Measurements from ENCODE around the gene AKR1C3. TPM values are rescaled to one million over a fixed set of nuclear protein-coding genes. Genes with fewer than 3 reads are reported as not detected.

The AKR1C3 gene
- total RNA-seq, 1 experiment from 2014 or later: 3.0 TPM

DNA sequence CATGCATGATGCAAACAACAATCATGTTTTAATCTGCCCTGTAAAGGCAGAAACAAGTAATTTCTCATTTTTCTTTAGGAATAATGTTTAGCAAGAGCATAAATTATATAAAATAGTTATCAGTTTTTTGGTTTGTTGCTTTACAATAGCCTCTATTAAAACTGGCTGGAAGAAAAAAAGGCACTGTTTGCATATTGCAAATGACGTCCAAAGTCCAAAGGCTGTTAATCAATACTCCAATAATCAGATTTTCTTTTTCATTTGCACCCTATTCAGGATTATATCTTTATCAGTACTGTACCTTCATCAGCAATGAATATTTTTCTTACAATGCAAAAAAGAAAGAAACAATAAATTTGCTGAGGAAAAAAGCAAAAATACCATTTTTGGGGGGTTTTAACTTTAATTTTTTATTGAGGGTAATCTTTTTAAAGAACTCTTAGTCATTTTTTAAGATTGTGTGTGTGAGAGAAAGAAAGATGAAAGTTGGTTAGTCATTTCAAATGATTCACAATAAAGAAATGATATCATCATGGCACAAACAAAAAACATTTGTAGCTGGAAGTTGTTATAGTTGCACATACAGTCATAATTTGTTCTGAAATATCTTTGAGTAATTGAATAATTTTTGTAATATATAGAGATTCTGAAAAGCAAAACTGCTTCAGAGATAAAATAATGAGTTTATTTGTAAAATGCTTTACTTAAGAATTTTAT is 46.1 kb upstream of the AKR1C3 start:
- Histone ChIP-seq H3K79me2 (ENCODE audit: insufficient read depth, low read length) (no peaks in the 10 kb centered on the region), H3K9me3 (ENCODE audit: control insufficient read depth in 1 of 2, insufficient read depth in 1 of 2, low read depth in 1 of 2, low read length in 2 of 2) (no peaks in the 10 kb centered on the region), H4K20me1 (ENCODE audit: insufficient read depth) (no peaks in the 10 kb centered on the region), H3K36me3 (ENCODE audit: control insufficient read depth in 1 of 2, insufficient read depth in 2 of 2, low read length in 2 of 2) (no peaks in the 10 kb centered on the region), H3K4me1 (ENCODE audit: control insufficient read depth in 1 of 2, insufficient read depth in 2 of 2, low read length in 2 of 2) (no peaks in the 10 kb centered on the region), H3K4me3 (replicated peaks in 1 of 2; ENCODE audit: low read depth in 1 of 2, low read length in 2 of 2) (no peak overlapping the region), H3K4me2 (ENCODE audit: low read length) (no peak overlapping the region), H2AFZ (ENCODE audit: low read depth, low read length, poor library complexity, severe bottlenecking) (no peak overlapping the region), H3K9me2 (ENCODE audit: insufficient read depth) (no peaks in the 10 kb centered on the region), H3K27me3 (ENCODE audit: insufficient read depth, low read length) (no peaks in the 10 kb centered on the region), H3K27ac (ENCODE audit: low read depth, low read length) (no peak overlapping the region), H3K9ac (ENCODE audit: low read length) (no peak overlapping the region)
- DNase-seq (ENCODE audit: low read depth, low spot score) (no peak), ATAC-seq (no peak)
- POLR2A ChIA-PET: no interaction called here
- TF ChIP-seq, protein P1, sequence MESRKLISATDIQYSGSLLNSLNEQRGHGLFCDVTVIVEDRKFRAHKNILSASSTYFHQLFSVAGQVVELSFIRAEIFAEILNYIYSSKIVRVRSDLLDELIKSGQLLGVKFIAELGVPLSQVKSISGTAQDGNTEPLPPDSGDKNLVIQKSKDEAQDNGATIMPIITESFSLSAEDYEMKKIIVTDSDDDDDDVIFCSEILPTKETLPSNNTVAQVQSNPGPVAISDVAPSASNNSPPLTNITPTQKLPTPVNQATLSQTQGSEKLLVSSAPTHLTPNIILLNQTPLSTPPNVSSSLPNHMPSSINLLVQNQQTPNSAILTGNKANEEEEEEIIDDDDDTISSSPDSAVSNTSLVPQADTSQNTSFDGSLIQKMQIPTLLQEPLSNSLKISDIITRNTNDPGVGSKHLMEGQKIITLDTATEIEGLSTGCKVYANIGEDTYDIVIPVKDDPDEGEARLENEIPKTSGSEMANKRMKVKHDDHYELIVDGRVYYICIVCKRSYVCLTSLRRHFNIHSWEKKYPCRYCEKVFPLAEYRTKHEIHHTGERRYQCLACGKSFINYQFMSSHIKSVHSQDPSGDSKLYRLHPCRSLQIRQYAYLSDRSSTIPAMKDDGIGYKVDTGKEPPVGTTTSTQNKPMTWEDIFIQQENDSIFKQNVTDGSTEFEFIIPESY (IDR thresholded peaks at IDR 0.05; ENCODE audit: extremely low read depth, insufficient replicate concordance, low read length): no peak
- no peak for TF ChIP-seq MAX (IDR thresholded peaks at IDR 0.05)
- no peak for TF ChIP-seq TCF7L2 (IDR thresholded peaks at IDR 0.05; ENCODE audit: borderline replicate concordance, extremely low read depth, insufficient read depth, insufficient read length)
- no peak for TF ChIP-seq FOSL1 (IDR thresholded peaks at IDR 0.05; ENCODE audit: low read depth)
- TF ChIP-seq REST (IDR thresholded peaks at IDR 0.05; ENCODE audit: low read depth): no peak
- no peak for TF ChIP-seq CEBPB (IDR thresholded peaks at IDR 0.05; ENCODE audit: low read depth)
- no peak for TF ChIP-seq JUND (IDR thresholded peaks at IDR 0.05)
- TF ChIP-seq SIN3A (IDR thresholded peaks at IDR 0.05; ENCODE audit: low read depth): no peak
- no peak for TF ChIP-seq RAD21 (IDR thresholded peaks at IDR 0.05; ENCODE audit: low read depth)
- no peak for TF ChIP-seq YY1 (IDR thresholded peaks at IDR 0.05; ENCODE audit: extremely low read depth, insufficient replicate concordance, low read depth, low read length)
- no peak for TF ChIP-seq POLR2AphosphoS5 (IDR thresholded peaks at IDR 0.05; ENCODE audit: low read depth, low read length)
- TF ChIP-seq, protein P2, sequence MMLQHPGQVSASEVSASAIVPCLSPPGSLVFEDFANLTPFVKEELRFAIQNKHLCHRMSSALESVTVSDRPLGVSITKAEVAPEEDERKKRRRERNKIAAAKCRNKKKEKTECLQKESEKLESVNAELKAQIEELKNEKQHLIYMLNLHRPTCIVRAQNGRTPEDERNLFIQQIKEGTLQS (IDR thresholded peaks at IDR 0.05): no peak
- no peak for TF ChIP-seq POLR2A (IDR thresholded peaks at IDR 0.05; ENCODE audit: borderline replicate concordance, extremely low read depth, insufficient read depth, insufficient read length)
- no peak for TF ChIP-seq CBX3 (IDR thresholded peaks at IDR 0.05; ENCODE audit: low read depth)
- TF ChIP-seq SP1 (IDR thresholded peaks at IDR 0.05; ENCODE audit: low read depth): no peak
- no peak for TF ChIP-seq ELF1 (IDR thresholded peaks at IDR 0.05; ENCODE audit: borderline replicate concordance, low read depth)
- TF ChIP-seq SRF (IDR thresholded peaks at IDR 0.05; ENCODE audit: low read depth): no peak
- TF ChIP-seq EGR1 (IDR thresholded peaks at IDR 0.05; ENCODE audit: low read depth): no peak
- RAD21 ChIA-PET (ENCODE audit: low non-redundant PET in 1 of 2, low total read pairs in 2 of 2, uncharacterized antibody in 2 of 2, unreplicated experiment in 2 of 2): no interaction called here
- CTCF ChIA-PET: no interaction called here
- intact Hi-C loops (cut with micrococcal nuclease): no loop called here
- no TSS peak for BruUV-seq (replicated peaks)
